GM12874 (cell line): ENCODE measurements around the gene RASGRP4.
A peak's percentile ranks its signal among the peaks of the same experiment; 100 is the strongest.

Experiments
- CTCF ChIP-seq: IDR thresholded peaks from 2 replicates; pipeline ENCODE4 v1.5.1; 2011; ENCODE audit warnings: low read depth, mild to moderate bottlenecking, control low read depth, low read length, moderate library complexity; ENCODE audit not compliant: insufficient read depth

Gene RASGRP4

GRCh38 chr19:38422438-38422837, 3.6 kb downstream of the RASGRP4 start:
- no peak for TF ChIP-seq CTCF

GRCh38 chr19:38421856-38422255, 4.2 kb downstream of the RASGRP4 start:
- TF ChIP-seq CTCF: no peak

DNA sequence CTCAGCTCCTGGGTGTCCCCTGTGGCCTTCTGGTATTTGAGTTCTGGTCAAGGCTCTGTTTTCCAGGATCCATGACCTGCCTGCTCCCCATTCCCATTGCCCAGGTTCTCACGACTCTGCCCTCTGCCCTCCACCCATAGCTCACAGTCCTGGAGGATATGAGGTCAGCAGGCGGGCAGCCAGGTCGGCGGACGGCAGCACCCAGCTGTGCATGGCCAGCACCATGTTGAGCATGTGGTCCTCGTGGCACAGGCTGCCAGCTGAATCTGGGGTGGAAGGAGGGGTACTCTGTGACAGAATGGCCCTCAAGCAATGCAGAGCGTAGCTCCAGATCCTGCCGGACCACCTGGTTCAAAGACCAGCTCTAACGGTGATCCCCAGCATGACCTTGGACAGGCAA, 5.1 kb downstream of the RASGRP4 start:
- TF ChIP-seq CTCF: no peak

- 0 out of 2 replicates have a peak, but pooled peaks have one; percentile 4 for TF ChIP-seq CTCF
Measured at GRCh38 chr19:38417544-38418506, 8.2 kb downstream of the RASGRP4 start.

GRCh38 chr19:38417146-38417543, 8.9 kb downstream of the RASGRP4 start:
- no peak for TF ChIP-seq CTCF

DNA sequence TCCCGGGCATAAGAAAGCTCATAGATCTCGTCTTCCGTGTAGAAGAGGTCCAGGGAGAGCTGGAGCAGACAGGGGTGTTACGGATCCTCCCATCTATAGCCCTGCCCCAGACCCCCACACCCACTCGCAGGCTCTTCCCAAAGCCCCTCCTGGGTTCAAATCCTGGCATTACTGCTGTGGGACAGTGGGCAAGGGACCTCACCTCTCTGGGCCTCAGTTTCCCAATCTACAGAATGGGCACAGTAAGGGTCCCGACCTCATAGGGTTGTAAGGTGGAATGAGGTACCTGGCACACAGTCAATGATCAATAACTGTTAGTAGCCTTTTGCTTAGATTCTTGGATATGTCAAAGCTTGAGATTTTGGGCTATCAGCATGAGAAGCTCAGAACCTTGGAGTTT, 12.6 kb downstream of the RASGRP4 start:
- TF ChIP-seq CTCF: no peak

GRCh38 chr19:38412961-38413360, 13.1 kb downstream of the RASGRP4 start:
- TF ChIP-seq CTCF: no peak
